GM19351 (cell line): Measurements from ENCODE around the gene LOXHD1.

ENCODE experiments used
- ATAC-seq: cut with Tn5 transposase; IDR thresholded peaks from one replicate; pipeline ENCODE4 v1.9.1; 2021; ENCODE audit warnings: mild to moderate bottlenecking, moderate library complexity; ENCODE audit not compliant: unreplicated experiment

Gene LOXHD1

DNA sequence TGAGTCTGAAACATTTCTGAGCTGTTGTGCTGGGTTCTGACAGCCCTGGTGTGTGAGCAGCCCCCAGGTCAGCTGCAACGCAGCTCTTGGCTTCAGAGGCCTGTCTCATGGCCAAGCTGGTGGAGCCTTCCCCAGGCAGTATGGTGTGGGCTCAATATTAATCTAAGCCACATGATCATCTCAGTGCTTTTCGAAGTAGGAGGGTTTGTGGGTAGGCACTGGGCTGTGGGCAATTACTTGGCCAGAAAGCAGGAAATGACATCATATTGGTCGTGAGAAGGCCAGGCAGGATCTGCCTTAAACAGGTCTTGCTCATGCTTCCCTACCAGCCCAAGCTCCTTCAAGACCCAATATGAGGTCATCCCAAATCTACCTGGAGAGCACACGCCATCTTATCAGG is 26.9 kb downstream of the LOXHD1 start:
- ATAC-seq: no peak

DNA sequence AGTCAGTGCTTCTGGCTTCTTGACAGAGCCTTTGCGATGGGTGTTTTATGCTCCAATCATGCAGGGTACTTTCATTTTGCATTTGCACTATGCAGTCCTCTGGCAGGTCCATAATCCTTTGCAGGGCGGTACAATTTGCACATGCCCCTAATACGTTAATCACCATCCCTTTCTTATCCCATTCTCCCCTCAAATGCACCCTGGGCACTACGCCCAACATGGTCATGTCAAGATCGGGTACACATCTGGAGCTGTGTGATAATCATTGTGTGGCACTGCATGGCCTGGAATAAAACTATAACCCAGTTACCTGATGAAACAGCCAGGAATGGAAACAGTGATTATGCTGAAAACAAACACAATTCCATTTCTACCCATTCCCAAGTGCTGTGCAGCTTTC is 27.7 kb downstream of the LOXHD1 start:
- no peak for ATAC-seq

DNA sequence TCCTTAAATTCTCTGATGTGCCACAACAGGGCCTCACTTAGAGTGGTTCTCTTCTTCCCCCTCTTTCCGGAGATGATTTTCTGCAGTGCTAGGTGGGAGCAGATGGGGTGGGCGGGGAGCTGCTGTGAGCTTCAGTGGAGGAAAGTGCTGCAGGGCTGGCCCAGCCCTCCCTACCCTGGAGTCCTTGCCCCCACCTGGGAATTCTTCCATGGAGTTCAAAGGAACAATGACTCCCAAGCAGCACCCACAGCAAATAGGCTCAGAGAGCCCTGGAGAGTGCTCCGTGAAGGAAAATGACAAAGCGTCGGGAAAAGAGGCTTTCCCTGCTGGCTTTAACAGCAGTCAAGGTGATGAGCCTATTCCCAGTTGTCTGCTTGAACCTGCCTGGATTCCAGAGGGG is 28.8 kb downstream of the LOXHD1 start:
- ATAC-seq: no peak

DNA sequence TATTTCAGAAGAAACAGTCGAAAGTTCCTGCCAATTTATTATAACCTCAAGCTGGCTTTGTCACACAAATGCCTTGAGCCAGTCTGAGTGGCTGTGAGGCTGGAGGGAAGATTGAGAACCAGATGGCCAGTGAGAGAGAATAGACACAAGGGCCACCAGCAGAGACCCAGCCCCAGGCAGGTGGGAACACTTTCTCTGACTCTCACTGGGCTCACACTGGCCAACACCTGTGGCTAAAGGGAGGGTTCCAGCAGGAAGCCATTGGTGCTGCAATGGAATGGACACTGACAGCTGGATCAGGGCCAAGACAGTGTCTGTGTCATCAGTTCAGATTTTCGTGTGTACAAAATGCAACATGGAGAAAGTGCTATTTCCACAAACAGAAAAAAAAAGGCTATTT is 29.9 kb downstream of the LOXHD1 start:
- no peak for ATAC-seq

DNA sequence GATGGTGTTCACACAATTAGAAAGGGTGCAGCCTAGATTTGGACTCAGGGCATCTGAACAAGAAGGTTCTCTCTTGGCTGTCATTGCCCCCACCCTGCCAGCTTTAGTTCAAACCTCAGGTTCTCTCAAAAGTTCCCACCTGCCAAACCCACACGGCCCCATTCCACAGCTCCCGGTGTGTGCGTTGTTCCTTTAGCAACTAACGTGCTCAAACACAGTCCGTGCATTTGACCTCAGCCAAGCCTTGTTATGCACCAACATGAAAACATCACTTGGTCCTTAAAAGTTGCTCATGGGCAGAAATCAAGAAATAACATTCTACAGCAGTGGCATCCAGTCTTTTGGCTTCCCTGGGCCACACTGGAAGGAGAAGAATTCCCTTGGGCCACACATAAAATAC is 32.0 kb downstream of the LOXHD1 start:
- no peak for ATAC-seq

DNA sequence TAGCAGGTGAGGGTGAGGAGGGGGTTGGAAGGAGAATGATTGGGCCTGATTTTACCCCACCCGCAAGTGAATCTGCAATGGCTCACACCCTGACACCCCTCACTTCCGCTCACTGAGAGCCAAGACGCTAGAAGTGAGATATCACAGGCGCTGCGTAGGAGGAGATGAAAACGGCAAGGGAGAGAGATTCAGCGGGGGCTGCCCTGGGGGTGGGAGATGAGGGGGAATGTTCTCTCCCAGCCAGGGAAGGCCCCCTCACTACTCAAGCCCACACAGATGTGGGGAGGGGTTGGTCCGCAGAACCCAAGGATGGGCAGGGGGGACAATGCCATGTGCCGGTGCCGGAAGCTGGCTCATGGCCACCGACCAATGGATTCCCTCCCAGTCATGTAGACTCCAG is 32.9 kb downstream of the LOXHD1 start:
- ATAC-seq: no peak

DNA sequence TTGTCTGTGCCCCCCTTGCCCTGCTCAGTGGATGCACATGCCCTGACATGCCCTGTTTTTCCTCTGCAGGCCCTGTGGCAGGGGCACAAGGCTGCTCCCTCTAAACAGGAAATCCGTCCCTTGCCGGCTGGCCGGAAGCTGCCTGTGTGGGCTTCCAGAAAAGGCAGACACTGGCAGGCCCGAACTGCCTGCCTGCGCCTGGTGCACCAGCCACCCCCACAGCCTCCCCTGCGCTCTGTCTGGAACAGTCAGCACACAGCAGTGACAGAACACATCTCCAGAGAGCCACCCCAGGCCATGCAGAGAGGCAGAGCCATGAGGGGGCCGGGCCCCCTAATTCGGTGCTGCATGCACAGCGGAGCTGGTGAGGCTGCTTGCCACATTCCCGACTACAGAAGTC is 33.5 kb downstream of the LOXHD1 start:
- no peak for ATAC-seq

DNA sequence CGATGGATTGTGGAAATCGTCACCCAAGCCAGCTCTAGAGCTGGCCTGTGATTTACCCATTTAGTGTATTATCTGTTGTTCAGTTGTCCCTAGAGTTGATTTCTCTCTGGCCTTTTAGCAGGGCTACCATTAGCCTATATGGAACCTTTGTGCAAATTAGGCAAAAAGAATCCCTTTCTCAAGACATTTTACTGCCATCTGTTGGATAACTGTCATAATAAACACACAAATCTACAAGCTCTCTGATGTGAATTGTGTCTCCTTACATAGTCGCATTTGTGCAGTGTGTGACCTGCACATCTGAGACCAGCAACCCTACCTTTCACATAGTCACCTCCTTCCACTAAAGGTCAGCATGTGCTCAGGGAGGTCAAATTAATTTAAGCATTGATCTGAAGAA is 34.0 kb downstream of the LOXHD1 start:
- ATAC-seq: no peak

DNA sequence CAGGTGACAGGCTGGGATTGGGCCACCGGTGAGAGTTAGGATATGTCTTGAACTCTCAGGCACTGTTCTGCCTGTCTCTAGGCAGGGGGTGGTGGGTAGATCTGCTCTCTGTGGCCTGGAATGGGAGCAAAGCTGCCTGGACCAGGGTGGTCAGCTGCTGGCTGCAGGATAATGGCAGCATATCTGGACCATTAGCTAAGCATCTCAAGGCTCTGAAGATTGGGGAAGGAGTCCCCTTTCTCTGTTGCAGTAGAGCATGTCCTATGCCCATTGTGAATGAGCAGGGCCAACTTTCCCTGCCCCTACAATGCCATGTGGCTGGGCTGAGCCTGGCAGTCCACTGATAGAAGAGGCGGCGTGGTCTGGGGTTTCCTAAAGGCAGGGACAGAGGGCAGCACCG is 34.6 kb downstream of the LOXHD1 start:
- no peak for ATAC-seq

DNA sequence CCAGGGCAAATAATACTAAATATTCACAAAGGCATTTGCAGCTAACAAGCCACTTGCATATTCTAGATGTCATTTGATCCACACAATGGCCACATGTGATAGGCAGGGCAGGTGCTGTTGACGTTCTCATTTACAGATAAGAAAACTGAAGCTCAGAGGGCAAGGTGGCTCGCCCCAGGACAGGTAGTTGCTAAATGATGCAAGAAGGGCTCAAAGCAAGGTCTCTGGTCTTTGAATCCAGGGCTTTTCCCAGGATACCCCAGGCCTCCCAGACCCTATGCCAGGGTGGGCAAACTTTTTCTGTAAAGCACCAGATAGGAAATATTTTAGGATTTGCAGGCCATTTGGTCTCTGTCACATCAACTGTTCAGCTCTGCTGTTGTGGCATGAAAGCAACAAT is 35.1 kb downstream of the LOXHD1 start:
- no peak for ATAC-seq

DNA sequence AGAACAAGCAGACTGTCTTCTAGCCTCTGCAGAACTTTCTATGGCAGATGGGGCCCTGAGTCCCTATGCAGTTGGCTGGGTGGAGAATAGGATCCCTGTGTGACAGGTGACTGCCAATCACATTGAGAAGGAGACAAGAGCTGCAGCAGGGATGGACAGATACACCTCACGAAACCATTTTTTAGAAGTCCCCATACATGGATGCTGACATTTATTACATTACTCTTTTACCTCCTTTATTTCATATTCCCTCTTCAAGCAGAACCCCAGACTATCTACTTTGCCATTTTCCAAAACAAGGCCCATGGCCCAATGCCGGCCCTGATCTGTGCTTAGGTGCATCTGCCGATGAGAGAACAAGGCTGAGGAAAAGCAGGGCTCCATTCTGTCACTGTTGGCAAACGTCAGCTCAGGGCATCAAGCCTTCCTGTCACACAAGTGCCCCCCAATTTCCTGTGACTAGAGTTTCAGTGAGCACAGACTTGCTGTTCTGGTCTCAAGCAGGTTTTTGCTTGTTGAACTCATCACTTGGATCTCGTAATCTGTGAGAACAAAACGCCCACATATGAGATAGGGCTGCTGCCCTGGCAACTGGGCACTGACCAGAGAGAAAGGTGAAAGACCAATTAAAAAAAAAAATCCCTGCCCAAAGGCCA is 35.8 kb downstream of the LOXHD1 start:
- ATAC-seq: no peak

DNA sequence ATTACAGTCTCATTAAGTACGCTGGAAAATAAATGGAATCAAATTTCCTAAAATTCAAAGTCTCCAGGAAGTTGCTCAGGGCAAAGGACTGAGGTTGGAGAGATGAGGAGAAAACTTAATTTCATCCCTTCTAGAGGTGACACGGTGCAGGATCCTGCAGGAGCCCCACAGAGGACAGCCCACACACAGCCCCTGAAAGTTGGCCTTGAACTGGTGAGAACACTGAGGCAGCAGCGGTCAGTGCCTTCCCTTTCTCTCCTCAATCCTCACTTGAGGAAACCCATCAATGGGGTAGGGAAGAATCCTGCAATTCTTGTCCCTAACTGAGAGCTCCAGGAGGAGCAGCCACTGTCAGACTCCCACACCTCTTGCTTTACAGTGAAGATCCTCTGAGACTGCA is 37.5 kb downstream of the LOXHD1 start:
- ATAC-seq: no peak

DNA sequence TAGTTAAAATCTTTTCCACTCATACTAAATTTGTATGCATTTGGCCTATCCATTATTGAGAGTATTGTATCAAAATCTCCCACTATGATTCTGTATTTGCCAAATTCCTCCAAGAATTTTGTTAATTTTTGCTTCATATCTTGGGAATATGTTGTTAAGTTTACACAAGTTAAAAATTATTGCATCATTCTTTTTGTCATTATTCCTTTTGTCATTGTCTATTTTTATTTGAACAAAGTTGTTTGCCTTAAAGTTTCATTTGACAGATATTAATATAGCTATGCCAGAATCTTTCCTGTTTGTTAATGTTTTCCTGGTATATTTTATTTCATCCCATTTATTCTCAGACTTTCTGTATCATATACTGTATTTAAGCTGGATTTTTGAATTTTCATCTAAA is 41.3 kb downstream of the LOXHD1 start:
- no peak for ATAC-seq

DNA sequence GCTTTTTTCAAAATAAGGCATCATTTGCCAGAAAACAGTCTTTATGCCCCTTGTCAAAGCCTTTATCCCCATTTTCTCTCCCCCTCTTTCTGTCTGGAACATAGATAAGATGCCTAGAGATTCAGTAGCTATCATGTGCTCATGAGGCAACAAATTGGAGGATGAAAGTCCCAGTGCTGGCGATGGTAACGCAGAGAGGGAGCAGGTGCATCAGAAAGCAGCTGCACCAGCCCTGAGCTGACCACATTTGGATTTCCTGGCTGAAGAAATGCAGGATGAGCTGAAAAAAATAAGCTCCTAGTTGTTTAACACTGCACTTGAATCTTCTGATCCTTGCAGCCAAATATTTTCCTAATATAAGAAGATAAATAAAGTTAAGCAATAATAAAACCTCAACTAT is 48.0 kb downstream of the LOXHD1 start:
- no peak for ATAC-seq

DNA sequence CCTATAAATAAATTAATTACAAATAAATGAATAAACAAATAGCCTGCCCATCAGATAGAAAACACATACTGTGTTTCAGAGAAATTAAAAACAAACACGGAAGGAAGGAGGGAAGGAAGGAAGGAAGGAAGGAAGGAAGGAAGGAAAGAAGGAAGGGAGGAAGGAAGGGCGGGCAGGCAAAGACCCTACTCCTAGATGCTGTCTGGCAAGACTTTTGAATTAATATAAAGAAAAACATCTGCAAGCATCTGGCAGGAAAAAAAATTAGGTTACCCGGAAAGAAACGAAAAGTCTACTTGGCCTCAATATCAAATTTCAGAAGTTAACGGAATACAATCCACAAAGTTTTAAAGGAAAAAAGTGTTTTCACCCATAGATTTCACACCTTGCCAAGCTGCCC is 49.1 kb downstream of the LOXHD1 start:
- ATAC-seq: no peak

DNA sequence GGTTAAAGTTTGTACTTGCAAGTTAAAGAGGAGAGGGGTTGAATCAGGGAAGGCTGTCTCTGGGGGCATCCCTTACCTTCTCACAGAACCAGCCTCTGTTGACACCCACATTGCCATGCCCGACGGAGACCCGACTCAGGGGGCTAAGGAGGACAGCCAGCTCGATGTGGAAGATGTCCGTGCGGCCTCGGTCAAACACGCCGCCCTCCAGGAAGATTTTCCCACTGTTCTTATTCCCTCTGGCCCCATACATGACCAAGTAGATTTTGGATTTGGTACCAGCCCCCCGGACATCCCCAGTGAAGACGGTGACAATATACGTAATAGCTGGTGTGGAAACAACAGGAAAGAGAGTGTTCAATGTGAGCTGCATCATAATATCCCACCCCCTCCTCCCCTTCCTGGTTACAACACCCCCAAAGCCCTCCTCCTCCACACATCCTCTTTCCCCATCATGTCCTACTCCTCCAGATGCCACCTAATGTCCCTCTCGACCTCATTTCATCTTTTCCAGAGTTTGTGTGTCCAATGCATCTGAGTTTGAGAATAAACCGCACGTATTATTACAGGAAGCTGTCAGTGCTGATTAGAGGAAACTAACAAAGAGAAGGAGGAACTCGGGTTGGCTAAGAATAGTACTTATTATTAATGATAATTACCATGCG is 55.7 kb downstream of the LOXHD1 start:
- ATAC-seq: no peak

DNA sequence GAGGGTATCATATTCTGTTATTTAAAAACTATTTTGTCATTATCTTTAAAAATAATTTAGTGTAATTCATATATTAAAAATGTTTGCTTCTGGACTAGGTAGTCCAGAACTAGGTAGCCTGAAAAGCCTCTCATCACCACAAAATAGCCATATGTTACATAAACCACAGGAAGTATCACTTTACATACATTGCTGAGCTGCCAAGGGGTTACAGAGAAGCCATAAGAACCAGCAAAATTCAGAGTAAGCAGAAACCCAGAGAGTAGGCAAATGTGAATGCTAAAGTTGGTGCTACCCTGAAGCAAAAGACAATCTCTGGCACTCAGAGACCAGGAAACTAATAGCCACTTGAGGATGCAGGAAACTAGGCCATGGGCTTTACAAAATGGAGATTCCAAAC is 60.9 kb downstream of the LOXHD1 start:
- peak; percentile 63 for ATAC-seq

DNA sequence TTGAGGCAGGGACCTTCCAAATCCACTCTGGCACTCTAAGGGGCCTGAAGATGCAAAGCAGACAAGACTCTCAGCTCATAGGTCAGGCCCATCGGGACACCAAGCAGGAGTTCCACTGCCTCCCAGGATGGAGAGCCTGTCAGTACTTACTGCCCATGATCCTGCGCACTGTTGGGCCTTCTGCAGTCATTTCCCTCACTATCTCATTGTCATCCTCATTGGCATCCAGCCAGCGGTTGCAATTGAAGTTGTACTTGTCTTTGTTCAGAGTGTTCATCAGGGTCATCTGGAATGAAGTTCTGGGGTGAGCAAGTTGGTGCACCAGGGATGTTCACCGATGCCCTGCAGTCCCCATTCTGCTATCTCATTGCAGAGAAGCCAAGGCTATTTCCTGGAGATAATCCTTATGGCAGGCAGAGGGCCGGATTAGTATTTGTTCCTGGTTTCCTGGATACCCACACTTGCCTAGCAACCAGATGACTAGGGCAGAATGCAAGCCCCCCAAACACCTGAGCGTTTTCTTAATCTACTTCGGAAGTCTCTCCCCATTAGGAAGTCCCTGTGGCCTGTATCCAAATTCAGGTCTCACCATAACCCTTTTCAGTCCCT is 65.1 kb downstream of the LOXHD1 start:
- ATAC-seq: no peak

DNA sequence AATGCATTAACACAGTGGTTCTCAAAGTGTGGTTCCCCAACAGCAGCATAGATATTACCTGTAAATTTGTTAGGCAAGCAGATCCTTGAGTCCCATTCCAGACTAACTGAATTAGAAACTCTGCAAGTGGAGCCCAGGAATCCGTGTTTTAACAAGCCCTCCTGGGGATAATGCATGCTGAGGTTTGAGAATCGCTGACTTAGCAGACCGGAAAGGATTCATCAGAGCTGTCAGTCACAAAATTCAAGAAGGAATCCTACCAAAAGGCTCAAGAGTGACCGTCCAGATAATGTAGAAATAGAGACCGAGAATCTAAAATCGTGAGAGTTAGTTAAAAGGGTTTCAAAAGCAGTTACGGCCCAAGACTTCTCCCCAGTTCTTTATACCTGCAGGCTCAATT is 66.9 kb downstream of the LOXHD1 start:
- no peak for ATAC-seq

DNA sequence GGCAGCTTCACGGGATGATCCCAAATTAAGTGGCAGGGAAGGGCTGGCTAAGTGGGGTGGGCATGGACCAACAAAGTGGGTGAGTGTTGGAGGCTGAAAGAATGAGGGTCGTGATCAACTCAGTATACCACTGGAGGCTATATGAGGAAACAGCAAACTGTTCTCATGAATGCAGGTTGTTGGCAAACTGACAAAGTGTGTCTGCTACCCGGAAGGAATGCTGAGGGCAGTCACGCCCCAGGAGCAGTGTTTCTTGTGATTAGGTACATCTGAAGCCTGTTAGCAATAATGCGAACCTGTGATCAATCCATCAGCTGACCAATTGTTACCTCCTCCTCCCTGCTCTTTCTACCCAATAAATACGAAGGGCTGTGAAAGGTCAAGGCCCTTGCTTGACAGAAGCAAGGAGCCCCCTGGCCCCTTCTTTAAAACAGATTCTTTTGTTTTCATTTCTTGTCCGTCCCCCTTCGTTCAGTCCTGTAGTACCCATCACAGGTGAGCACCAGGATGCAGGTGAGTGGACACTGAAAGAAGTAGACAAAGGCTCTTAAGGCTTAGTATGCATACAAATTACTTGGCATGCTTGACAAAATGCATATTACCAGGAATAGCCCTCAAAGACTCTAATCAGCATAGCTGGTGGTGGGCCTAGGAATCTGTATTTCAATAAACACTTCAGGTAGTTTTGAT is 67.9 kb downstream of the LOXHD1 start:
- no peak for ATAC-seq

DNA sequence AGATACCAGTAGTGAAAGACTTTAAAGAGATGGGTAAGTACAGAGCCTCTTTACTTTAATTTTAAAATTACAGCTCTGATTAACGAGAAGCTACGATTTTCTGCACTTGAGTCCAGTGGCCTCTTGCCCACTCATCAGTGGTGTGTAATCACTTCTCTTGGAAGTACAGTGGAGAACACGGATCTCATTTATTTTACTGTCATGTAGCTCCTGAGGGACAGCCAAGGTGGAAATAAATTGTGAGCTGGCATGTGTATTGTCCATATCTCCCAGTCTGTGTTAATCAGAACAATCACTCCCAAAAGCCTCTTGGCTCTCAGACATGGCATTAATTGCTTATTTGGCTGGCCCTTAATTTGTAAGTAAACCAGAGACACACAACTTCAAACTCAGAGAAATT is 69.4 kb downstream of the LOXHD1 start:
- no peak for ATAC-seq

DNA sequence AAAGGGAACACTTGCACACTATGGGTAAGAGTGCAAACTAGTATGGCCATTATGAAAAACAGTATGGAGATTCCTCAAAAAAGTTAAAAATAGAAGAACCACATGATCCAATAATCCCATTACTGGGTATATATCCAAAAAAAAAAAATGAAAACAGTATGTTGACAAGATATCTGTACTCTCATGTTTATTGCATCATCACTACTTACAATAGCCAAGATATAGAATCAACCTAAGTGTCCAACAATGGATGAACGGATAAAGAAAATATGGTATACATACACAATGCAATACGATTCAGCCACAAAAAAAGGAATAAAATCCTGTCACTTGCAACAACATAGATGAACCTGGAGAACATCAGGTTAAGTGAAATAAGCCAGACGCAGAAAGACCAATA is 73.3 kb downstream of the LOXHD1 start:
- ATAC-seq: no peak
